ENCODE measurements around the gene NKAIN1.
"Not testable (repeated sequence)": the region's sequence is repeated elsewhere in the genome, so short reads cannot be mapped to it uniquely, and the experiment has no call there.

Gene NKAIN1

DNA sequence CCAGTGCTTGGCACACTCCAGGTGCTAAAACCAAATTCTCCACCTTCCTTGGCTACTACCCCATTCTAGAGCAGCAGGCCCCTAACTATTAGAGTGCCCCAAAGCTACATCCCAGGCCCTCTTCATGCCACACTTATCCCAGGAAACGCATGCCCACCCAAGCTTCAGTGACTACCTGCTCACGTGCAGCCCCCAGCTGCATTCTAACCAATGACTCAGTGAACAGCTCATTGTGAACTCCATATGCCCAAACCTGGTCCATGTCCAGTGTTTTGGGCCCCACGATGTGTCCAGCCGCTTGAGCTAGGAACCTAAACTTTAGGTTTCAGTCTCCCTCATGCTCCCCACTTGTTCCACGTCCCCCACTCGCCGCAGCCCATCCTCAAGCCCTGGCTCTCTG is 41.5 kb downstream of the NKAIN1 start:
- no peak for DNase-seq (ENCODE audit: low read depth in 2 of 3, low spot score in 2 of 3)

DNA sequence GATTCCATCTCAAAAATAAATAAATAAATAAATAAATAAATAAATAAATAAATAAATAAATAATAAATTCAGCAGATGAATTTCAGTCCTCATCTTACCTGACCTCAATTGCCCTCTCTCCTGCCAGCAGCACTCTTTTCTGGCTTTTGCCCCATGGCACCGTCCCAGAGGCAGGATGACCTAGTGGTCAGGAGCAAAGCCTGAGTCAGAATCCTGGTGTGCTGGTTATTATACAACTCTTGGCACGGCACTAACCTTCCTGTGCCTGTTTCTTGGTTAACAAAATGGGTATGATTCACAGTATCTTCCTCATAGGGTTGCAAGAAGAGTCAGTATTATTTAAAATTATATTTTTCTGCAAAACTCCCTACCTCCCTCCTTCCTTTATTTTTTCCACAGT is 43.0 kb downstream of the NKAIN1 start:
- DNase-seq (ENCODE audit: low read depth in 2 of 3, low spot score in 2 of 3): no peak

GRCh38 chr1:31195267-31195666 is 44.4 kb downstream of the NKAIN1 start:
- not testable (repeated sequence) for DNase-seq (ENCODE audit: low read depth in 2 of 3, low spot score in 2 of 3)

- no peak for DNase-seq (ENCODE audit: low read depth in 2 of 3, low spot score in 2 of 3)
Observed at GRCh38 chr1:31193729-31194128, 46.0 kb downstream of the NKAIN1 start.

- no peak for DNase-seq (ENCODE audit: low read depth in 2 of 3, low spot score in 2 of 3)
Observed at GRCh38 chr1:31191281-31191680, 48.4 kb downstream of the NKAIN1 start.

GRCh38 chr1:31189696-31190674 is 49.7 kb downstream of the NKAIN1 start:
- DNase-seq (ENCODE audit: low read depth in 2 of 3, low spot score in 2 of 3): no peak

GRCh38 chr1:31183927-31184554 is 55.6 kb downstream of the NKAIN1 start:
- peak in 1 of 3 experiments; percentile 15 for DNase-seq (ENCODE audit: low read depth in 2 of 3, low spot score in 2 of 3)

DNA sequence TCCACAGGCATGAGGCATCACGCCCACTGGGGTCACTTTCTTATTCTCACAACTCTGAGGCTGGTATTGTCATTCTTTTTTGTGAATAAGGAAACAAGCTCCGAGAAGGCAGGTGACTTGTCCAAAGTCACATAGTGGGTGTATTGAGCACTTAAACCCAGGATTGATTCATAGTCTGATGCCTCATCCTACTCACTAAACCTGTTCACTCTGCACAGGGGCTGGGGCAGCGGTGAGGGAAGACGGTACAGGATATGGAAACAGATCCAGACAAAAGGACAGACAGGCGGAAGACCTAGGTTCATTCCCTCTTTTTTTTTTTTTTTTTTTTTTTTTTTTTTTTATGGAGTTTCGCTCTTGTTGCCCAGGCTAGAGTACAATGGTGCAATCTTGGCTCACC is 56.6 kb downstream of the NKAIN1 start:
- DNase-seq (ENCODE audit: low read depth in 2 of 3, low spot score in 2 of 3): no peak

- peak in 1 of 3 experiments; percentile 30 for DNase-seq (ENCODE audit: low read depth in 2 of 3, low spot score in 2 of 3)
Observed at GRCh38 chr1:31182352-31182751, 57.3 kb downstream of the NKAIN1 start.

DNA sequence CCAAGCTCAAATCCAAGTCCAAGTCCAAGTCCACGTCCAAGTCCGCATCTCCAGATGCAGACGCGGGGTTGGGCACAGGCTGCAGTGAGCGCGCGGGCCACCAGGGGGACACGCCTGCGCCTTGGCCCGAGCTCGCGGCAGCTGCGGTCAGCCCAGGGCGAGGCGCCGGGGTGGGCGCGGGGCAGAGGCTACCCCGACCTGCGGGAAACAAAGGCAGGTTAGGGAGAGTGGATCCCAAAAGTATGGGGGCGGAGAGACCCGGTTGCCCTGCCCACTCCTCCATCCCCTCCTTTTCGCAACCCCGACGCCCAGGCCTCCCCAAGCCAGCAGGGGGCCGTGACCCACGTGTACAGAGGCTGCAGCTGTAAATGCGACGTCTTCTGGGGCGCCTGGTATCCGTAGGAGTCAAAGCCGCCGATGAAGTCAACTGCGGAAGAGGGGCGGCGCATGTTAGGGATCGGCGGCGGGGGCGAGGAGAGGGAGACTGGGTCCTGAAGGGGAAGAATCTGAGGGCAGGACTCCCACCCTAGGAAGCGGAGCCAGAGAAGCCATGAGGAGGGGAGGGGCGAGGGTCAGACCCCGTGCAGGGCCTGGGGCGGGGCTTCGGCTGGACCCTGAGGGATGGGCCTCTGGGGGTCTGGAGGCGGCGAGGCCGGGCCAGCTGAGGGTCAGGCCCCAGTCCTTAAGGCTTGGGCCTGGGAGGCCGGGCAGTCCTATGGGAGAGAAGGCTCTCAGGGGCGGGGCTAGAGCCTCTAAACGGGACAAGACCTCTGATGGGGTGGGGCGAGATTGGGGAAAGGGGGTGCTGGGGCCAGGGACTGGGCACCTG is 58.0 kb downstream of the NKAIN1 start:
- peak; percentile 18 to 45 (median 37) for DNase-seq (ENCODE audit: low read depth in 2 of 3, low spot score in 2 of 3)

GRCh38 chr1:31180338-31180737 is 59.3 kb downstream of the NKAIN1 start:
- no peak for DNase-seq (ENCODE audit: low read depth in 2 of 3, low spot score in 2 of 3)

- DNase-seq (ENCODE audit: low read depth in 2 of 3, low spot score in 2 of 3): not testable (repeated sequence)
Observed at GRCh38 chr1:31176291-31176690, 63.4 kb downstream of the NKAIN1 start.

DNA sequence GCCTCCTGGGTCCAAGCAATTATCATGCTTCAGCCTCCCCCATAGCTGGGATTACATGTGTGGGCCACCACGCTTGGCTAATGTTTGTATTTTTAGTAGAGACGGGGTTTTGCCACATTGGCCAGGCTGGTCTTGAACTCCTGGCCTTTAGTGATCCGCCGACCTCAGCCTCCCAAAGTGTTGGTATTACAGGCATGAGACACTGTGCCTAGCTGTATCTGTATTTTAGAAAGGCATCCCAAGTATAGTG is 69.3 kb downstream of the NKAIN1 start:
- DNase-seq (ENCODE audit: low read depth in 2 of 3, low spot score in 2 of 3): no peak

DNA sequence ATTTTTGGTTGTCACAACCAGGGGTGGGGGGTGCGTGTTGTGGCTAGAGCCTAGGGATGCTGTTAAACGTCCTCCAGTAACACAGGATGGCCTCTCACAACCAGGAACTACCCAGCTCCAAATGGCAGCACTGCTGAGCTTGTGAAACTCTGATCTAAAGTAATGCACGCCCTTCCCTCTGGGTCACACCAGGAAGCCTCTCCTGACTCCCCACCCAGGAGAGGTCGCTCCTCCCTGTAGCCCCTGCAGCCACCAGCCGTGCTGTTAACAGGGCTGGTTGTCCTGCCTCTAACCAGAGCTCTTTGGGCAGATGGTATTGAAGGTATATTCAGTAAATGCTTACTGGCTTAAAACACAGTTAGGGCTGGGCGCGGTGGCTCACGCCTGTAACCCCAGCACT is 73.2 kb downstream of the NKAIN1 start:
- DNase-seq (ENCODE audit: low read depth in 2 of 3, low spot score in 2 of 3): no peak

DNA sequence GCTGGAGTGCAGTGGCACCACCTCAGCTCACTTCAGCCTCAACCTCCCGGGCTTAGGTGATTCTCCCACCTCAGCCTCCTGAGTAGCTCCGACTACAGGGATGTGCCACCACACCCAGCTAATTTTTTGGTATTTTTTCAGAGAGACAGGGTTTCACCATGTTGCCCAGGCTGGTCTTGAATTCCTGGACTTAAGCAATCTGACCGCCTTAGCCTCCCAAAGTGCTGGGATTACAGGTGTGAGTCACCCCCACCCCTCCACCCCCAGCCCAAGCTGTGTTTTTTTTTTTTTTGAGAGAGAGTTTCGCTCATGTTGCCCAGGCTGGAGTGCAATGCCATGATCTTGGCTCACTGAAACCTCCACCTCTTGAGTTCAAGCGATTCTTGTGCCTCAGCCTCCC is 75.4 kb downstream of the NKAIN1 start:
- no peak for DNase-seq (ENCODE audit: low read depth in 2 of 3, low spot score in 2 of 3)

GRCh38 chr1:31163866-31164265 is 75.8 kb downstream of the NKAIN1 start:
- no peak for DNase-seq (ENCODE audit: low read depth in 2 of 3, low spot score in 2 of 3)

GRCh38 chr1:31161571-31161970 is 78.1 kb downstream of the NKAIN1 start:
- DNase-seq (ENCODE audit: low read depth in 2 of 3, low spot score in 2 of 3): no peak

DNA sequence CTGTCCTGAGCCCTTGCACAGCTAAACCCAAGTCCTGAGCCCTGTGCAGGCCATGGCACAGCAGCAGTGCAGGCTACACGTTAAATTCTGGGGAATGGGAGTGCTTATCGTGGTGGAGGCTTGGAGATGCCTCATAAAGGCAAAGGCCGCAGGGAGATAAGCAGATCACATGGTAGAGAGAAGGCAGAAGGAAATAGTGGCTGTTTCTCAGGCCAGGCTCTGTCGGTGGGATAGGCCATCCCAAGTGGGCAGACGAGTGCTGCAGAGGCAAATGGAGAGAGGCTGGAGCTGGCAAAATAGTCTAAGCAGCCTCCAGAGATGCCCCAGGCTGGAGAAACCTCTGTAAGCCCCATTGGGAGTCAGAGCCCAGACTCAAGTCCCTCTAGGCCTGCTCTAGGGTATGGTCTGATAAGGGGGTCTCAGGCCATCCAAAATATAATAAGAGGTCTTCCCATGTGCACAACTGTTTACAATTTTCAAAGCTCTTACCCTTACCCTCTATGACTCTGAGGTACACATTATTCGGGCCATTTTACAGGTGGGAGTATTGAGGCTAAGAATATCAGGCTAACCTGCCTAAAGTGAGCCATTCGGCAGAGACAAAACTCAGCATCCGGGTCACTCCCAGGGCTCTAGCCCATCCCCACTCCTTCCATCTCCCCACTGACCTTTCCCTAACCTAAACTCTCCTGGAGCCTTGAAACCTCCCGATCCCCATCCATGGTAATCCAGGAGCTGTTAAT is 79.6 kb downstream of the NKAIN1 start:
- no peak for DNase-seq (ENCODE audit: low read depth in 2 of 3, low spot score in 2 of 3)

GRCh38 chr1:31159323-31159722 is 80.4 kb downstream of the NKAIN1 start:
- no peak for DNase-seq (ENCODE audit: low read depth in 2 of 3, low spot score in 2 of 3)

DNA sequence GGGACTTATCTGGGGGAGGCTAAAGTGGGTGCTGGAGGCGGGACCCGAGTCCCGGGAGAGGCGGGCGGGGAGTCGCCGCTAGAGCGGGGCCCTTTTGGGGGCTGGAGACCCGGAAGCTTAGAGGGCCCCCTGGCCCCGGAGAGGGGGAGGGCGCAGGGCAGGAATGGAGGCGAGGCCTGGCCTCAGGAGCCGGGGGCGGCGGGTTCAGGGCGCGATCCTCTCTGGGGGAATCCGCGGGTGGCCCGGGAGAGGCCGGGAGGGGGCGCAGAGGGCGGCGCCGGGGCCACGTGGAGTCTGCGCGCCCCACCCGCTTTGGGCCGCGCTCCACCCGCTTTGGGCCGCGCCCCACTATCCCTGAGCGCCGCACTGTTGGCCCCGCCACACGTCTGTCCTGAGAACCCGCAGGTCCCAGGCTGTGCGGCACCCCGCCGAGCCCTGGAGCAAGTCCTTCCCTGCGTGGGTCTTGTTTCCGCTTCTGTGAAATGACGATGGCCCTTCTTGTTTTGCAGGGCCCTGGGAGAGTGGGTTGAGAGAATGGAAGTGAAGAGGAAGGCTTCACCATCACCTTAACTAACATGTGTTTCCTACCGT is 84.4 kb downstream of the NKAIN1 start:
- DNase-seq (ENCODE audit: low read depth in 2 of 3, low spot score in 2 of 3): peak; percentile 45 to 58 (median 46)
